Upper lobe of left lung (tissue), 6 donors: ENCODE measurements around the gene FTO. TPM values are rescaled to one million over a fixed set of nuclear protein-coding genes. Genes with fewer than 3 reads are reported as not detected.
"Not testable (repeated sequence)": the region's sequence is repeated elsewhere in the genome, so short reads cannot be mapped to it uniquely, and the experiment has no call there.

ENCODE experiments used
- ATAC-seq, 2 donors: fragments of 200-7000 bp; cut with Tn5 transposase; one replicate each; pipeline ENCODE4 v1.9.1; 2022; ENCODE audit warnings: mild to moderate bottlenecking in 2 of 2, moderate library complexity in 2 of 2; ENCODE audit not compliant: low FRiP score in 2 of 2
- DNase-seq, 2 donors: peaks; one replicate each; pipeline ENCODE4 v3.0.0-alpha.2; 2019 to 2020
- H3K27ac ChIP-seq, 4 donors: fragments of 200-600 bp; sonication (generic); one replicate each; pipeline ENCODE4 v1.5.1; 2016 to 2019
- H3K27me3 ChIP-seq, 4 donors: fragments of 200-600 bp; sonication (generic); one replicate each; pipeline ENCODE4 v1.5.1; 2017 to 2019
- H3K36me3 ChIP-seq, 4 donors: fragments of 200-600 bp; sonication (generic); one replicate each; pipeline ENCODE4 v1.5.1; 2016 to 2019
- H3K4me1 ChIP-seq, 4 donors: fragments of 200-600 bp; sonication (generic); one replicate each; pipeline ENCODE4 v1.5.1; 2018 to 2019
- H3K4me3 ChIP-seq, 4 donors: fragments of 200-600 bp; sonication (generic); one replicate each; pipeline ENCODE4 v1.5.1; 2017 to 2019; ENCODE audit warnings: mild to moderate bottlenecking in 2 of 4, moderate library complexity in 1 of 4
- H3K9me3 ChIP-seq, 4 donors: fragments of 200-600 bp; sonication (generic); one replicate each; pipeline ENCODE4 v1.5.1; 2018 to 2019
- CTCF ChIP-seq, 6 experiments: fragments of 450-650 bp in 4 of 6; fragments of 200-600 bp in 2 of 6; sonication (generic) in 2 of 6; IDR thresholded peaks; one replicate each; pipeline ENCODE4 v1.5.1; 2016 to 2019; ENCODE audit warnings: antibody characterized with exemption in 6 of 6
- EP300 ChIP-seq, 4 donors: sonication (generic); formaldehyde crosslinking; IDR thresholded peaks; one replicate each; pipeline ENCODE4 v1.5.1; 2017; ENCODE audit warnings: antibody characterized with exemption in 4 of 4, control low read depth in 2 of 4
- POLR2A ChIP-seq, 4 donors: fragments of 450-650 bp; IDR thresholded peaks; one replicate each; pipeline ENCODE4 v1.5.1; 2016 to 2017; ENCODE audit warnings: antibody characterized with exemption in 4 of 4, mild to moderate bottlenecking in 2 of 4
- POLR2AphosphoS5 ChIP-seq, 2 donors: sonication (generic); formaldehyde crosslinking; IDR thresholded peaks; one replicate each; pipeline ENCODE4 v1.5.1; 2017; ENCODE audit warnings: antibody characterized with exemption in 2 of 2
- WGBS, 2 donors: methylation state at CpG; one replicate each; pipeline ENCODE4 v1.1.5; 2017 to 2018; 5-methylcytosine and 5-hydroxymethylcytosine counted together
- total RNA-seq, 6 donors: library from RNA; depleted of rRNA in 4 of 6; stranded (reverse); fragments of >200 nt in 4 of 6; gene quantifications; one replicate each; pipeline versions ENCODE4 v1.1.0 to v1.2.1, GENCODE V29; 2016 to 2021
- donor health status: DM: no; HTN: no; CAD: no; lungs with moderate emphysema.
- donor health status: DM: no; HTN: yes; CAD: no; lungs with severe emphysema.

FTO gene
- total RNA-seq, 6 donors from 2014 or later: 62.9 to 114 (median 75.4) TPM

- H3K4me1 ChIP-seq: peaks cover 0 to 6% (median 0%) of the 10 kb centered on the region in 4 donors
- H3K36me3 ChIP-seq: no peaks in the 10 kb centered on the region
- WGBS, 2 donors: 91 to 98% methylated on average over 2 of the region's 2 CpGs
- H3K27me3 ChIP-seq: no peaks in the 10 kb centered on the region
- no peak for DNase-seq
- TF ChIP-seq EP300 (IDR thresholded peaks at IDR 0.05) (no peak), POLR2A (IDR thresholded peaks at IDR 0.05) (no peak), CTCF (IDR thresholded peaks at IDR 0.05) (no peak), POLR2AphosphoS5 (IDR thresholded peaks at IDR 0.05) (no peak)
- ATAC-seq: no peak
- no peaks in the 10 kb centered on the region for H3K9me3 ChIP-seq
- H3K27ac ChIP-seq: no peak overlapping the region
- no peak overlapping the region for H3K4me3 ChIP-seq
These were observed 135.2 kb downstream of the FTO start for GRCh38 chr16:53839150-53839549.

- ATAC-seq (no peak), DNase-seq (no peak)
- H3K36me3 ChIP-seq: peaks cover 0 to 7% (median 0%) of the 10 kb centered on the region in 4 donors
- H3K9me3 ChIP-seq: no peaks in the 10 kb centered on the region
- no peaks in the 10 kb centered on the region for H3K27me3 ChIP-seq
- 71 to 75% methylated on average over 4 of the region's 4 CpGs for WGBS, 2 donors
- peaks cover 0 to 6% (median 0%) of the 10 kb centered on the region in 4 donors for H3K4me1 ChIP-seq
- no peak for TF ChIP-seq CTCF (IDR thresholded peaks at IDR 0.05)
- no peak for TF ChIP-seq POLR2A (IDR thresholded peaks at IDR 0.05)
- no peak for TF ChIP-seq POLR2AphosphoS5 (IDR thresholded peaks at IDR 0.05)
- no peak for TF ChIP-seq EP300 (IDR thresholded peaks at IDR 0.05)
- no peak overlapping the region for H3K27ac ChIP-seq
- no peak overlapping the region for H3K4me3 ChIP-seq
These were observed 136.5 kb downstream of the FTO start for GRCh38 chr16:53840456-53840855.

GRCh38 chr16:53841884-53842283 is 137.9 kb downstream of the FTO start:
- H3K9me3 ChIP-seq: no peaks in the 10 kb centered on the region
- TF ChIP-seq POLR2A (IDR thresholded peaks at IDR 0.05): no peak
- no peak for TF ChIP-seq POLR2AphosphoS5 (IDR thresholded peaks at IDR 0.05)
- no peak for TF ChIP-seq EP300 (IDR thresholded peaks at IDR 0.05)
- no peak for TF ChIP-seq CTCF (IDR thresholded peaks at IDR 0.05)
- peaks cover 0 to 6% (median 0%) of the 10 kb centered on the region in 4 donors for H3K4me1 ChIP-seq
- no peak overlapping the region for H3K27ac ChIP-seq
- ATAC-seq (no peak), DNase-seq (no peak)
- 66 to 81% methylated on average over 2 of the region's 2 CpGs for WGBS, 2 donors
- no peak overlapping the region for H3K4me3 ChIP-seq
- H3K36me3 ChIP-seq: peaks cover 0 to 7% (median 0%) of the 10 kb centered on the region in 4 donors
- no peaks in the 10 kb centered on the region for H3K27me3 ChIP-seq

GRCh38 chr16:53843084-53843483 is 139.1 kb downstream of the FTO start:
- DNase-seq (no peak), ATAC-seq (no peak)
- no peak overlapping the region for H3K27ac ChIP-seq
- no peaks in the 10 kb centered on the region for H3K27me3 ChIP-seq
- peaks cover 0 to 7% (median 0%) of the 10 kb centered on the region in 4 donors for H3K36me3 ChIP-seq
- H3K9me3 ChIP-seq: no peaks in the 10 kb centered on the region
- H3K4me3 ChIP-seq: no peak overlapping the region
- peaks cover 0 to 4% (median 1%) of the 10 kb centered on the region in 4 donors for H3K4me1 ChIP-seq
- 83 to 97% methylated on average over 1 of the region's 1 CpG for WGBS, 2 donors
- TF ChIP-seq CTCF (IDR thresholded peaks at IDR 0.05) (no peak), POLR2AphosphoS5 (IDR thresholded peaks at IDR 0.05) (no peak), POLR2A (IDR thresholded peaks at IDR 0.05) (no peak), EP300 (IDR thresholded peaks at IDR 0.05) (no peak)

DNA sequence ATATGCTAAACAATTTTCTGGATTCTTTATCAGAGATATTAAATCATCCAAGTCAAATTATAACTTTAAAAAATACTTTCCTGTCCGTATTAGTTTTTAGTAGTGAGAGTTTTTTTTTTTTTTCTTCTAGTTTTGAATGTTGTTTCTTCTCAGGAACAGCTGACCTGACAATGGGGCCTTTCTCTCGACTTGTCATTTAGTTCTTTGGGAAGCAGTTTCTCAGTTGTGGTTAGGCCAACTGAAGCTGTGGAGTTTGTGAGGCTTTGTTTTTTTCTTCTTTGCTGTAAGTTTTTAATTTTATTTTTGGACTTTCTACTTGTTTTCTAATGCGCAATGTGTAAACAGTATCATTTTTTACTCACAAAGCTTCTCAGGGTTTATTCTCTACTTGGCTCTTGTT is 140.8 kb downstream of the FTO start:
- no peak for TF ChIP-seq EP300 (IDR thresholded peaks at IDR 0.05)
- Histone ChIP-seq H3K9me3 (no peaks in the 10 kb centered on the region), H3K27ac (no peak overlapping the region), H3K4me1 (peaks cover 0 to 12% (median 4%) of the 10 kb centered on the region in 4 donors), H3K4me3 (no peak overlapping the region), H3K36me3 (peaks cover 0 to 7% (median 0%) of the 10 kb centered on the region in 4 donors), H3K27me3 (no peaks in the 10 kb centered on the region)
- ATAC-seq (no peak), DNase-seq (no peak)
- 85 to 88% methylated on average over 3 of the region's 3 CpGs for WGBS, 2 donors

DNA sequence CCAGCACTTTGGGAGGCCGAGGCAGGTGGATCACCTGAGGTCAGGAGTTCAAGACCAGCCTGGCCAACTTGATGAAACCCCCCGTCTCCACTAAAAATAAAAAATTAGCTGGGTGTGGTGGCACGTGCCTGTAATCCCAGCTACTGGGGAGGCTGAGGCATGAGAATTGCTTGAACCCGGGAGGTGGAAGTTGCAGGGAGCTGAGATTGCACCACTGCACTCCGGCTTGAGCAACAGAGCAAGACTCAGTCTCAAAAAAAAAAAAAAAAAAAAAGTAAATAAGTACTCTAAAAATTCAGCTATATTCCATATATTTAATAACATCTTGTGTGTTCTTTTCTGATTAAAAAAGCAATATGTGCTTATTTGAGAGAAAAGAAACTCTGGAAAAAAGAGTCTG is 142.6 kb downstream of the FTO start:
- H3K4me1 ChIP-seq: peaks cover 0 to 13% (median 4%) of the 10 kb centered on the region in 4 donors
- not testable (repeated sequence) for H3K9me3 ChIP-seq, H3K27me3 ChIP-seq, ATAC-seq, DNase-seq, H3K36me3 ChIP-seq, H3K4me3 ChIP-seq, H3K27ac ChIP-seq
- 75 to 87% methylated on average over 5 of the region's 5 CpGs for WGBS, 2 donors
